ENCODE measurements around the gene REG4.

DNA sequence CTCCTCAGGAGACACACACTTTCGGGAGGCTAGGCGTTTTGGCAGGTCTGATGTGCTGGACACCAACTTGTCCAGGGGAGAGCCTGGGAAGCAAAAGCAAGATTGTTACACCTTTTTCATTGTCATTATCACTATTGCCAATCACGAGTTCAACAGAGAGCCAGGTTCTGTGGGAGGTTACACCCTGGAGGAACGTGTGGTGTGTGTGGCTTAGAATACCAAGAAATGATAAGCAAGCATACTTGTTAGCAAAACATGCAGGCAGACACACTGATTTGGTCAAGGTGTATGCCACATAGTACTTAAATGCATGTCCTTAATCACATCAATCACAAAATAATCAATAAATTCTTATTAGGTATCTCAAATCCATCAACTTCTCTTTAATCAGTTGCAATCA, 58.7 kb downstream of the REG4 start:
- no peak for TF ChIP-seq ZFX (IDR thresholded peaks at IDR 0.05)
- TF ChIP-seq, protein P1, sequence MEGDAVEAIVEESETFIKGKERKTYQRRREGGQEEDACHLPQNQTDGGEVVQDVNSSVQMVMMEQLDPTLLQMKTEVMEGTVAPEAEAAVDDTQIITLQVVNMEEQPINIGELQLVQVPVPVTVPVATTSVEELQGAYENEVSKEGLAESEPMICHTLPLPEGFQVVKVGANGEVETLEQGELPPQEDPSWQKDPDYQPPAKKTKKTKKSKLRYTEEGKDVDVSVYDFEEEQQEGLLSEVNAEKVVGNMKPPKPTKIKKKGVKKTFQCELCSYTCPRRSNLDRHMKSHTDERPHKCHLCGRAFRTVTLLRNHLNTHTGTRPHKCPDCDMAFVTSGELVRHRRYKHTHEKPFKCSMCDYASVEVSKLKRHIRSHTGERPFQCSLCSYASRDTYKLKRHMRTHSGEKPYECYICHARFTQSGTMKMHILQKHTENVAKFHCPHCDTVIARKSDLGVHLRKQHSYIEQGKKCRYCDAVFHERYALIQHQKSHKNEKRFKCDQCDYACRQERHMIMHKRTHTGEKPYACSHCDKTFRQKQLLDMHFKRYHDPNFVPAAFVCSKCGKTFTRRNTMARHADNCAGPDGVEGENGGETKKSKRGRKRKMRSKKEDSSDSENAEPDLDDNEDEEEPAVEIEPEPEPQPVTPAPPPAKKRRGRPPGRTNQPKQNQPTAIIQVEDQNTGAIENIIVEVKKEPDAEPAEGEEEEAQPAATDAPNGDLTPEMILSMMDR (conservative IDR thresholded peaks at IDR 0.05), result no peak
